Loucy (cell line): Measurements from ENCODE around the gene ATP13A1.
A peak's percentile ranks its signal among the peaks of the same experiment; 100 is the strongest.

ENCODE experiments used
- H2AFZ ChIP-seq: fragments of 200-600 bp; sonication (generic); 2 replicates; pipeline ENCODE4 v1.6.0; 2016; ENCODE audit warnings: antibody characterized with exemption, mild to moderate bottlenecking, low read length, moderate library complexity
- H3F3A ChIP-seq: fragments of 200-600 bp; 2 replicates; pipeline ENCODE4 v1.6.0; 2016; ENCODE audit warnings: antibody characterized with exemption, low read depth, mild to moderate bottlenecking
- H3K27me3 ChIP-seq: fragments of 200-600 bp; sonication (generic); 2 replicates; pipeline ENCODE4 v1.6.1; 2014; ENCODE audit warnings: low read length, mild to moderate bottlenecking; ENCODE audit not compliant: insufficient read depth, poor library complexity, severe bottlenecking
- H3K36me3 ChIP-seq: fragments of 200-600 bp; sonication (generic); 2 replicates; pipeline ENCODE4 v1.6.1; 2016; ENCODE audit warnings: low read length; ENCODE audit not compliant: insufficient read depth
- H3K4me1 ChIP-seq: fragments of 200-600 bp; sonication (generic); 2 replicates; pipeline ENCODE4 v1.5.1; 2014; ENCODE audit warnings: low read length, mild to moderate bottlenecking; ENCODE audit not compliant: insufficient read depth, poor library complexity, severe bottlenecking
- H3K4me2 ChIP-seq: fragments of 200-600 bp; sonication (generic); 2 replicates; pipeline ENCODE4 v1.6.0; 2014; ENCODE audit warnings: antibody characterized with exemption, low read length, low read depth, mild to moderate bottlenecking; ENCODE audit not compliant: poor library complexity, severe bottlenecking
- H3K4me3 ChIP-seq: fragments of 200-600 bp; sonication (generic); 2 replicates; pipeline ENCODE4 v1.5.1; 2014; ENCODE audit warnings: low read length, mild to moderate bottlenecking, mixed read lengths; ENCODE audit not compliant: poor library complexity, severe bottlenecking
- H3K79me2 ChIP-seq: fragments of 200-600 bp; sonication (generic); 2 replicates; pipeline ENCODE4 v1.6.1; 2014; ENCODE audit warnings: low read length; ENCODE audit not compliant: insufficient read depth
- H3K9ac ChIP-seq: fragments of 200-600 bp; sonication (generic); 2 replicates; pipeline ENCODE4 v1.6.0; 2014; ENCODE audit warnings: mild to moderate bottlenecking, low read depth, low read length, moderate library complexity; ENCODE audit not compliant: poor library complexity, severe bottlenecking
- H3K9me2 ChIP-seq: fragments of 200-600 bp; sonication (generic); replicated peaks from 2 replicates; pipeline ENCODE4 v1.6.1; 2016; ENCODE audit warnings: low read depth, low read length, mixed read lengths
- H3K9me3 ChIP-seq: fragments of 200-600 bp; sonication (generic); 2 replicates; pipeline ENCODE4 v1.6.1; 2014; ENCODE audit warnings: mild to moderate bottlenecking, antibody characterized with exemption, low read length, low read depth; ENCODE audit not compliant: insufficient read depth
- H4K20me1 ChIP-seq: fragments of 200-600 bp; sonication (generic); 2 replicates; pipeline ENCODE4 v1.6.0; 2014; ENCODE audit warnings: antibody characterized with exemption, low read length, mild to moderate bottlenecking; ENCODE audit not compliant: insufficient read depth, poor library complexity, severe bottlenecking
- CTCF ChIP-seq: fragments of 200-600 bp; sonication (generic); conservative IDR thresholded peaks from 2 replicates; pipeline ENCODE4 v1.5.1; 2014; ENCODE audit warnings: mild to moderate bottlenecking, antibody characterized with exemption, low read length
- EZH2phosphoT487 ChIP-seq: fragments of 200-600 bp; IDR thresholded peaks from 2 replicates; pipeline ENCODE4 v1.6.1; 2018; ENCODE audit warnings: antibody characterized with exemption, mild to moderate bottlenecking, moderate library complexity, borderline replicate concordance

ATP13A1 gene

GRCh38 chr19:19642506-19643157 lies 20.8 kb downstream of the ATP13A1 start:
- Histone ChIP-seq H3K9me2 (no peaks in the 10 kb centered on the region), H3K27me3 (no peaks in the 10 kb centered on the region), H3K79me2 (peaks cover 11% of the 10 kb centered on the region; the same call in 1 of the 2 replicates), H3K4me1 (peaks cover 11% of the 10 kb centered on the region), H3K4me3 (peak overlapping the region; percentile 87), H4K20me1 (no peaks in the 10 kb centered on the region), H3K9ac (peak overlapping the region; percentile 88), H3K4me2 (peak overlapping the region; percentile 98), H3K36me3 (peaks cover 26% of the 10 kb centered on the region; the same call in 1 of the 2 replicates), H2AFZ (peak overlapping the region; percentile 79), H3F3A (no peaks in the 10 kb centered on the region), H3K9me3 (no peaks in the 10 kb centered on the region)
- TF ChIP-seq EZH2phosphoT487 = no peak
- no peak for TF ChIP-seq CTCF

- Histone ChIP-seq H3K27me3 (no peaks in the 10 kb centered on the region), H4K20me1 (no peaks in the 10 kb centered on the region), H3K9me2 (no peaks in the 10 kb centered on the region), H3K79me2 (peaks cover 6% of the 10 kb centered on the region; the same call in 1 of the 2 replicates), H3K4me1 (peaks cover 10% of the 10 kb centered on the region), H3K4me3 (no peak overlapping the region), H3K9me3 (no peaks in the 10 kb centered on the region), H3K36me3 (peaks cover 17% of the 10 kb centered on the region; the same call in 1 of the 2 replicates), H3F3A (no peaks in the 10 kb centered on the region), H3K4me2 (no peak overlapping the region), H3K9ac (no peak overlapping the region), H2AFZ (no peak overlapping the region)
- TF ChIP-seq EZH2phosphoT487 (no peak), CTCF (no peak)
Measured at GRCh38 chr19:19637523-19638251, 25.8 kb downstream of the ATP13A1 start.

- no peak for TF ChIP-seq EZH2phosphoT487
- TF ChIP-seq CTCF = no peak
- Histone ChIP-seq H3K79me2 (peaks cover under 1% of the 10 kb centered on the region; the same call in 1 of the 2 replicates), H3K9me3 (no peaks in the 10 kb centered on the region), H3K9me2 (no peaks in the 10 kb centered on the region), H3F3A (no peaks in the 10 kb centered on the region), H3K36me3 (peaks cover 17% of the 10 kb centered on the region; the same call in 1 of the 2 replicates), H3K27me3 (no peaks in the 10 kb centered on the region), H3K4me1 (peaks cover 5% of the 10 kb centered on the region), H4K20me1 (no peaks in the 10 kb centered on the region), H3K9ac (no peak overlapping the region), H3K4me3 (no peak overlapping the region), H3K4me2 (no peak overlapping the region), H2AFZ (no peak overlapping the region)
Measured at GRCh38 chr19:19637186-19637522, 26.3 kb downstream of the ATP13A1 start.
